ENCODE results near the gene NEK10.
"Not testable (repeated sequence)": the region's sequence is repeated elsewhere in the genome, so short reads cannot be mapped to it uniquely, and the experiment has no call there.

Gene NEK10

GRCh38 chr3:27349832-27350231, 19.4 kb downstream of the NEK10 start:
- no peak for DNase-seq (ENCODE audit: low read depth)

- DNase-seq (ENCODE audit: low read depth), result no peak
Measured at GRCh38 chr3:27345959-27346865, 23.0 kb downstream of the NEK10 start.

GRCh38 chr3:27345493-27345892, 23.7 kb downstream of the NEK10 start:
- no peak for DNase-seq (ENCODE audit: low read depth)

- no peak for DNase-seq (ENCODE audit: low read depth)
Measured at GRCh38 chr3:27345045-27345444, 24.1 kb downstream of the NEK10 start.

GRCh38 chr3:27344192-27344591, 25.0 kb downstream of the NEK10 start:
- DNase-seq (ENCODE audit: low read depth), result no peak

- no peak for DNase-seq (ENCODE audit: low read depth)
Measured at GRCh38 chr3:27342267-27342666, 26.9 kb downstream of the NEK10 start.

- DNase-seq (ENCODE audit: low read depth), result no peak
Measured at GRCh38 chr3:27340534-27340933, 28.6 kb downstream of the NEK10 start.

- DNase-seq (ENCODE audit: low read depth), result no peak
Measured at GRCh38 chr3:27335571-27335970, 33.6 kb downstream of the NEK10 start.

- no peak for DNase-seq (ENCODE audit: low read depth)
Measured at GRCh38 chr3:27333843-27334242, 35.3 kb downstream of the NEK10 start.

GRCh38 chr3:27328982-27329762, 40.0 kb downstream of the NEK10 start:
- not testable (repeated sequence) for DNase-seq (ENCODE audit: low read depth)

GRCh38 chr3:27326629-27327545, 42.3 kb downstream of the NEK10 start:
- peak; percentile 94 for DNase-seq (ENCODE audit: low read depth)

- peak; percentile 83 for DNase-seq (ENCODE audit: low read depth)
Measured at GRCh38 chr3:27326202-27326601, 43.0 kb downstream of the NEK10 start.

- DNase-seq (ENCODE audit: low read depth), result peak; percentile 11
Measured at GRCh38 chr3:27325419-27325818, 43.8 kb downstream of the NEK10 start.

- peak; percentile 72 for DNase-seq (ENCODE audit: low read depth)
Measured at GRCh38 chr3:27324686-27325085, 44.5 kb downstream of the NEK10 start.

GRCh38 chr3:27323087-27323570, 46.1 kb downstream of the NEK10 start:
- DNase-seq (ENCODE audit: low read depth), result no peak

GRCh38 chr3:27322634-27323033, 46.5 kb downstream of the NEK10 start:
- no peak for DNase-seq (ENCODE audit: low read depth)

- no peak for DNase-seq (ENCODE audit: low read depth)
Measured at GRCh38 chr3:27319847-27320526, 49.2 kb downstream of the NEK10 start.

GRCh38 chr3:27319304-27319703, 49.9 kb downstream of the NEK10 start:
- DNase-seq (ENCODE audit: low read depth), result no peak

- DNase-seq (ENCODE audit: low read depth), result no peak
Measured at GRCh38 chr3:27317096-27317495, 52.1 kb downstream of the NEK10 start.

GRCh38 chr3:27315003-27315402, 54.2 kb downstream of the NEK10 start:
- DNase-seq (ENCODE audit: low read depth), result no peak

GRCh38 chr3:27312044-27312668, 57.0 kb downstream of the NEK10 start:
- DNase-seq (ENCODE audit: low read depth), result peak; percentile 80

Data from ELR (cell line).